Endothelial cell (in vitro differentiated cells): ENCODE results near the gene GRIN2A. TPM values are rescaled to one million over a fixed set of nuclear protein-coding genes. Genes with fewer than 3 reads are reported as not detected.

Experiments
- DNase-seq: peaks from one replicate; pipeline ENCODE4 v3.0.0; 2021; ENCODE audit warnings: low spot score
- H3K27ac Mint-ChIP-seq: one replicate; pipeline ENCODE4 v1.8.0; 2021; ENCODE audit warnings: mixed read lengths, inconsistent platforms; ENCODE audit not compliant: unreplicated experiment
- H3K27me3 Mint-ChIP-seq: one replicate; pipeline ENCODE4 v1.8.0; 2021; ENCODE audit warnings: mild to moderate bottlenecking, moderate library complexity, mixed read lengths, inconsistent platforms; ENCODE audit not compliant: unreplicated experiment
- H3K36me3 Mint-ChIP-seq: one replicate; pipeline ENCODE4 v1.8.0; 2021; ENCODE audit warnings: mild to moderate bottlenecking, low read depth, mixed read lengths, inconsistent platforms; ENCODE audit not compliant: unreplicated experiment
- H3K4me1 Mint-ChIP-seq: one replicate; pipeline ENCODE4 v1.8.0; 2021; ENCODE audit warnings: mild to moderate bottlenecking, mixed read lengths, inconsistent platforms; ENCODE audit not compliant: unreplicated experiment
- H3K4me3 Mint-ChIP-seq: one replicate; pipeline ENCODE4 v1.8.0; 2021; ENCODE audit warnings: mild to moderate bottlenecking, mixed read lengths, inconsistent platforms; ENCODE audit not compliant: unreplicated experiment
- H3K9me3 Mint-ChIP-seq: one replicate; pipeline ENCODE4 v1.8.0; 2021; ENCODE audit warnings: mixed read lengths, inconsistent platforms; ENCODE audit not compliant: unreplicated experiment
- CTCF ChIP-seq: fragments of 200-600 bp; sonication (generic); IDR thresholded peaks from one replicate; pipeline ENCODE4 v1.5.0; 2021; ENCODE audit warnings: antibody characterized with exemption; ENCODE audit not compliant: unreplicated experiment
- long read RNA-seq: library from polyadenylated mRNA; unstranded; transcript quantifications from one replicate; pipeline ENCODE4 v2.0.0, GENCODE V29; 2020; ENCODE audit not compliant: unreplicated experiment
- total RNA-seq: library from RNA; stranded (reverse); fragmentation: NEBNext Ultra II Directional; extraction: Animal tissue kit (Norgen Biotek cat#: 25700); gene quantifications from one replicate; pipeline ENCODE4 v1.2.1, GENCODE V29; 2021; ENCODE audit not compliant: unreplicated experiment

GRIN2A gene
- 0.03 TPM for total RNA-seq
- long read RNA-seq, result 0 reads

DNA sequence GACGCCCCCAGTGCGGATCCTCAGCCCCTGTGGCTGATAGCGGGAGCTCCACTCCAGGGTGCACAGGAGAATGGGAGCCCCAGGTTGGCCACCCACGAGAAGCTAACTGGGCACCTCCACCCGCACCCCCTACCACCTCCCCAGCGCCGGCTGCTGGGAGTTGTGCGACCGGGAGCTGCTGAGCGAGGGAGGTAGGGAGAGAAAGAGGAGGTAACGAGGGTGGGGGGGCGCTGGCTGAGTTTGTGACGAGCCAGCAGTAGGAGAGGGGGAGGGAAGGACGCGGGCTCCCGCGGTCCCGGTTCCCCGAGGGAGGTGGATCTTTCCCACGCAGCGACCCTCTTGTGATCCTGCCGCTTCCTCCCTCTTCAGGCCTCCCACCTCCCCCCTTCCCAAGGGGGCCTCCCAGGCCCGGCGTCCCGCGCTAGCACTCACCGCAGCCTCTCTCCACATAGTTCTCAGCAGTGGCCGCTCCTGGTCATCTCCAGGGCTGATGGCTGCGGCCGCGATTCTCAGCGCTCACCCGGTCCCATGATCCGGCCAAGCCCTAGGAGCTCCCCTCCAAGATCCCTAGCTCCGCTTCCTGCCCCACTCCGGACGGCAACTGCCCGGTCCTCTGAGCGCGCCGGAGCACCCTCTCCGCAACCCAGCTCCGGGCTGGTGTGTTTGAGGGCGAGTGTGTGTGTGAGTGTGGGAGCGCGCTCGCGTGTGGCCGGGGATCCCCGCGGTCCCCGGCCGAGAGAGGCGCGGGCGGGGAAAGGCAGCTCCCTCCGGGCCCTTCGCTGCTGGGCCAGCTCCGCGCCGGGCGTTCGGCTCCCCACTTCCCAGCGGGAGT lies at the start of gene GRIN2A:
TSS of gene GRIN2A (minus strand) at position 207 of the 832 bp plus-strand sequence. CDS start 2,017 bp downstream, outside the sequence.
- H3K27ac Mint-ChIP-seq, result no peak within 1 kb of the TSS
- H3K36me3 Mint-ChIP-seq, result no peaks in the 10 kb centered on the region
- H3K4me3 Mint-ChIP-seq, result no peak within 1 kb of the TSS
- no peak for TF ChIP-seq CTCF
- H3K27me3 Mint-ChIP-seq, result peaks cover 14% of the 10 kb centered on the region
- peak; percentile 41 for DNase-seq
- H3K4me1 Mint-ChIP-seq, result peaks cover 3% of the 10 kb centered on the region
- no peaks in the 10 kb centered on the region for H3K9me3 Mint-ChIP-seq

GRCh38 chr16:10231563-10231962 lies 49.3 kb upstream of the GRIN2A start:
- TF ChIP-seq CTCF, result no peak
- H3K36me3 Mint-ChIP-seq, result no peaks in the 10 kb centered on the region
- no peaks in the 10 kb centered on the region for H3K9me3 Mint-ChIP-seq
- no peak overlapping the region for H3K4me3 Mint-ChIP-seq
- no peak for DNase-seq
- H3K27me3 Mint-ChIP-seq, result no peaks in the 10 kb centered on the region
- peaks cover 7% of the 10 kb centered on the region for H3K4me1 Mint-ChIP-seq
- no peak overlapping the region for H3K27ac Mint-ChIP-seq

DNA sequence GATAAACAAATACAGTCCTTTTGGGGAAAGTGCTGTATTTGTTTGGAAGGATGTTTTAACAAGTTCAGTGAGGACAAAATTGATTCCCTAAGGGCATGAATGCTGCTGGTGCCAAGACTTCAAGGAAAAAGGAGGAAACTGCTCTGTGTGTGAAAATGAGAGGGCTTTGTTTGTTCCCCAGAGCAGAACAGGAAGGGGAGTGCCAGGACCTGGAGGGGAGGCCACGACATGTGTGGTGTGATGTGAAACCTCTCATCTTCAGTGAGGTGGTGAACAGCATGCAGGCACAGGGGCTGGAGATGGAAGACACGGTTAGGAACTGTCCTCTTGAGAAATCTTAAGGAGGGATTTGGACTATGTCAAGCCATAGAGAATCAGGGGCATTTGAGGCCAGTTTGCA lies 46.6 kb upstream of the GRIN2A start:
- H3K4me1 Mint-ChIP-seq, result peaks cover 12% of the 10 kb centered on the region
- no peaks in the 10 kb centered on the region for H3K27me3 Mint-ChIP-seq
- no peak overlapping the region for H3K27ac Mint-ChIP-seq
- H3K4me3 Mint-ChIP-seq, result no peak overlapping the region
- H3K9me3 Mint-ChIP-seq, result no peaks in the 10 kb centered on the region
- DNase-seq, result no peak
- no peaks in the 10 kb centered on the region for H3K36me3 Mint-ChIP-seq
- no peak for TF ChIP-seq CTCF

- H3K9me3 Mint-ChIP-seq, result no peaks in the 10 kb centered on the region
- no peak for DNase-seq
- H3K4me1 Mint-ChIP-seq, result peaks cover 12% of the 10 kb centered on the region
- no peak overlapping the region for H3K27ac Mint-ChIP-seq
- no peak overlapping the region for H3K4me3 Mint-ChIP-seq
- no peaks in the 10 kb centered on the region for H3K27me3 Mint-ChIP-seq
- no peaks in the 10 kb centered on the region for H3K36me3 Mint-ChIP-seq
- no peak for TF ChIP-seq CTCF
Measured at GRCh38 chr16:10226987-10227306, 44.7 kb upstream of the GRIN2A start.
